AG04449 (cell line): Measurements from ENCODE around the gene SAP30BP.

ENCODE experiments used
- CTCF ChIA-PET: fragments of 350-600 bp; formaldehyde crosslinking; extraction: SDS; loops from one replicate; lab custom pipeline; 2021; ENCODE audit warnings: antibody characterized with exemption; lab: Yijun Ruan, JAX
- POLR2A ChIA-PET: fragments of 400-600, 350-600 bp; formaldehyde crosslinking; extraction: SDS; loops from one replicate; lab custom pipeline; 2020; ENCODE audit warnings: antibody characterized with exemption, inconsistent platforms; lab: Yijun Ruan, JAX
- DNase-seq: peaks from one replicate; pipeline ENCODE4 v3.0.0-alpha.2; 2010; ENCODE audit warnings: low read depth, low spot score
- H3K4me3 ChIP-seq: 2 replicates; pipeline ENCODE4 v1.5.1; 2011; ENCODE audit warnings: low read depth, mild to moderate bottlenecking, control low read depth, low read length
- TF ChIP-seq, protein P1 (sequence below): IDR thresholded peaks from one replicate; pipeline ENCODE4 v1.5.1; 2011; ENCODE audit warnings: mild to moderate bottlenecking, moderate library complexity, low read length, control low read depth, inconsistent platforms; ENCODE audit not compliant: insufficient read depth; ENCODE audit errors: missing control alignments

SAP30BP gene

DNA sequence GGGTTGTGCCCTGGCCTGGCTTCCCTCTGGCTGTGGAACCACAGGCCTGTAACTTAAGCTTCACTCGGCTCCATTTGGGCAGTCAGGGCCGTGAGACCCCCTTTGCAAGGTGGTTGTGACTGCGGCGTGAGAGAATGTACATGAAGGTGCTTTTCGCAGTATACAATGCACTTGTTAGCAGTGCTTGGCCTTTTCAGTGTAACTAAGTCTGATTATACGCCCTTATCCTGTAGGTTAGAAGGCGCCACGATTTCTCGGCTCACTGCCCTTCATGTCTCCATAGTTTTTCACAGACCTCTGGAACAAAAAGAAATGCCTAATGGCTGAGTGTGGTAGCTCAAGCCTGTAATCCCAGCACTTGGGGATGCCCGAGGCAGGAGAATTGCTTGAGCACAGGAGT is 13.3 kb downstream of the SAP30BP start:
- no peak for DNase-seq
- CTCF ChIA-PET, result interaction anchor here (0.7 to 13.0 kb wide), 12 partner anchors 7 to 84 kb away, joined by 3 to 121 read pairs (median 4); partner anchors contain the start of genes RECQL5, SAP30BP and SMIM5

DNA sequence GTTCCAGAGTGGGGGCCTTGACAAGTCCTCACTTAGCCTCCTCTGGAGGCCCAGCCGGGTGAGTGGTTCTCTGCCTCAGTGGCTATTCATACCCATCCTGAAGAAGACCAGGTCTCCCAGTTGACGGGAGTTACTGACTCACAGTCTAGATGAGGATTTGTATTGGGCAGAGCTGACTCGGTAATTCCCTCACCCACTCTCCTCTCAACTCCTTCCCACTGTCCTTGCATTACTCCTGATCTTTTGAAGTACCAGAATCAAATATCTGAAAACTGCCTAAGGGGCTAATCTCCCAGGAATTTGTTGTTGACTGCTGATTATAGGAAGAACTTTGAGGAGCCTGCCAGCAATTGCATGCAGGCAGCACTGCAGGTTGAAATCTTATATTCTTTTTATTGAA is 14.2 kb downstream of the SAP30BP start:
- no peak overlapping the region for H3K4me3 ChIP-seq
- ChIA-PET POLR2A (interaction anchor here (1.0 kb wide), 1 partner anchor 12 kb away, joined by 3 read pairs; no protein-coding TSS in a partner anchor), CTCF (interaction anchor here (0.7 to 13.0 kb wide), 8 partner anchors 8 to 83 kb away, joined by 3 to 121 read pairs (median 8); partner anchors contain the start of genes RECQL5, SAP30BP and SMIM5)
- DNase-seq, result no peak
- TF ChIP-seq, protein P1, sequence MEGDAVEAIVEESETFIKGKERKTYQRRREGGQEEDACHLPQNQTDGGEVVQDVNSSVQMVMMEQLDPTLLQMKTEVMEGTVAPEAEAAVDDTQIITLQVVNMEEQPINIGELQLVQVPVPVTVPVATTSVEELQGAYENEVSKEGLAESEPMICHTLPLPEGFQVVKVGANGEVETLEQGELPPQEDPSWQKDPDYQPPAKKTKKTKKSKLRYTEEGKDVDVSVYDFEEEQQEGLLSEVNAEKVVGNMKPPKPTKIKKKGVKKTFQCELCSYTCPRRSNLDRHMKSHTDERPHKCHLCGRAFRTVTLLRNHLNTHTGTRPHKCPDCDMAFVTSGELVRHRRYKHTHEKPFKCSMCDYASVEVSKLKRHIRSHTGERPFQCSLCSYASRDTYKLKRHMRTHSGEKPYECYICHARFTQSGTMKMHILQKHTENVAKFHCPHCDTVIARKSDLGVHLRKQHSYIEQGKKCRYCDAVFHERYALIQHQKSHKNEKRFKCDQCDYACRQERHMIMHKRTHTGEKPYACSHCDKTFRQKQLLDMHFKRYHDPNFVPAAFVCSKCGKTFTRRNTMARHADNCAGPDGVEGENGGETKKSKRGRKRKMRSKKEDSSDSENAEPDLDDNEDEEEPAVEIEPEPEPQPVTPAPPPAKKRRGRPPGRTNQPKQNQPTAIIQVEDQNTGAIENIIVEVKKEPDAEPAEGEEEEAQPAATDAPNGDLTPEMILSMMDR, result no peak

More for the DNA sequence above, 13.3 kb downstream of the SAP30BP start:
- H3K4me3 ChIP-seq, result no peak overlapping the region
- TF ChIP-seq, protein P1, result no peak
- POLR2A ChIA-PET, result interaction anchor here (0.9 kb wide), 1 partner anchor 13 kb away, joined by 3 read pairs; no protein-coding TSS in a partner anchor

DNA sequence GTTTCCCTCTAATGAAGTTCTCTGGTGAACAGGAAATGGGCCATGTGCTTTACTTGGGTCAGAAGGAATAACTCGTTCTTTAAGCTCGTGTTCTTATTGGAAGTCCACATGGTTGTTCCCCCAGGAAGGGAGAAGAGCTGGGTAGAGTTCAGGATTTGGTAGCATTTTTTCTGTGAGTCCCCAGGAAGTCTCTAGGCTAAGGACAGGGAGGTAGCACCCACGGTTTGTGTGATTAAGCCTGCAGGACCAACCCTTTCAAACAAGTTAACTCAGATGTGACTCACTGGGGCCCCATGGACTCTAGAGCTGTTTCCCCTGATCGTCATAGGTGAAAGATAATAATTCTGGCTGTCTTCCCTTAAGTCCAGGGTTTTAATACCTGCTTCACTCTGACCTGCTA is 16.4 kb downstream of the SAP30BP start:
- CTCF ChIA-PET, result interaction anchor here (0.8 to 13.0 kb wide), 10 partner anchors 10 to 50 kb away, joined by 3 to 121 read pairs (median 6); partner anchors contain the start of gene SMIM5
- POLR2A ChIA-PET, result interaction anchor here (0.6 to 1.1 kb wide), 2 partner anchors 10 to 16 kb away, joined by 3 read pairs; partner anchors contain the start of genes RECQL5 and SAP30BP

DNA sequence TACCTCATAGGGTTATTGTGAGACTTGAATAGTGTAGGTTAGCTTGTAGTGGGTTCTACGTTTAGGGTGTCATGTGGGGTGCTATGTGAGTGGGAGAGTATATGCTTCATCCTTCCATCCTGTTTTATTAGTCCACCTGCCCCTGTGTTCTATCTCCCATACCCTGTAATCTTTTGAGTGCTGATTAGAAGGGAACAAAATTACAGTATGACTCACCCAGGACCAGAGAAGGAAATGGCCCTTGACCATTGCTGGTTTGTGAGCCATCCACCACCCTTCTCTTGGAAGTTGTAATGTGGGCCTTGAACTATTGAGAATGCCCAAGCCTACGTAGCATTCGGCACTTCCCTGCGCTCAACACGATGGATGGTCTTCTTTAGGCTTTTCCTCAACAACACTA is 17.1 kb downstream of the SAP30BP start:
- no peak for DNase-seq
- TF ChIP-seq, protein P1, result no peak
- no peak overlapping the region for H3K4me3 ChIP-seq
- ChIA-PET POLR2A (interaction anchor here (1.1 to 2.0 kb wide), 2 partner anchors 9 to 17 kb away, joined by 3 to 9 read pairs; partner anchors contain the start of genes RECQL5 and SAP30BP), CTCF (interaction anchor here (0.8 to 13.0 kb wide), 8 partner anchors 9 to 51 kb away, joined by 3 to 121 read pairs (median 4); partner anchors contain the start of gene SMIM5)

More for the DNA sequence above, 16.4 kb downstream of the SAP30BP start:
- no peak overlapping the region for H3K4me3 ChIP-seq
- no peak for DNase-seq
- TF ChIP-seq, protein P1, result no peak

DNA sequence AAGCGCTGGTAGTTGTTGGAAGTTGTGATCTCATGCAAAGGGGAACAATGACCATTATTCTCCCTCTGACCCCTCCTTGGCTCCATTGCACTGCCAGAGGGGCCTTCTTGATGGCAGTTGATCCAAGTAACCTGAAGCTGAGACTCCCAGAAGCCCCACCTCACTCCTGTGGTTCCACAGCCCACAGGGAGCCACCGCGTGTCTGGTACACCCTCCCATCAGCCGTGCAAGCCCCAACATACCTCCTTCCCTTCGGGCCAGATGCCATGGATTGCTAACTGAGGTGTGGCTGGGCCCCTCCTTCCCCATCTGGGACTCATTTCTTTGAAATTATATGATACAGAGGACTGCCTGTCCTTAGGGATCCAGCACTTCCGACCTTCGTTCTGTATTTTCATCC is 17.8 kb downstream of the SAP30BP start:
- POLR2A ChIA-PET, result interaction anchor here (2.0 kb wide), 1 partner anchor 9 kb away, joined by 9 read pairs; no protein-coding TSS in a partner anchor
- CTCF ChIA-PET, result interaction anchor here (1.2 to 13.0 kb wide), 4 partner anchors 9 to 52 kb away, joined by 3 to 121 read pairs (median 8); partner anchors contain the start of gene SMIM5
- TF ChIP-seq, protein P1, result no peak
- no peak overlapping the region for H3K4me3 ChIP-seq
- no peak for DNase-seq

DNA sequence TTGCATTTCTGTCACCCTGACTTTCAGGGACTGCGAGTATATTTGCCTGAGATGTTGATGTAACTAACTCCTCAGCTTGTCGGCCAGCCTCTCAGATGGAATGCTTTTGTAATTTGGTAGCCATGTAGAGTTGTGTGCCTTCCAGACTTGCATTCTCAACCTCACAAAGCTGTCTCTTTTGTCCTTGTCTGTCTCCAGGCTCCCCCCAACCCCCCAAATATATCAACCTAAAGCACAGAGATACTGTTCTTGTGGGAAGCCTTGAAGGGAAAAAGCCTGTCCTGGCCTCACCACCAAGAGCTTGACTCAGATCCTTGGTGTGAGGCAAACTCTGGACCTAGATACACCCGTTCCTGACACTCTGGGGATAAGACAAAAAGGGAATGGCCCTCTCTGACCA is 18.4 kb downstream of the SAP30BP start:
- no peak overlapping the region for H3K4me3 ChIP-seq
- DNase-seq, result no peak
- CTCF ChIA-PET, result interaction anchor here (1.2 to 13.0 kb wide), 3 partner anchors 9 to 52 kb away, joined by 3 to 121 read pairs (median 11); partner anchors contain the start of gene SMIM5
- POLR2A ChIA-PET, result interaction anchor here (2.0 kb wide), 1 partner anchor 8 kb away, joined by 9 read pairs; no protein-coding TSS in a partner anchor
- TF ChIP-seq, protein P1, result no peak
